Measurements from ENCODE around the gene C20orf202. TPM values are rescaled to one million over a fixed set of nuclear protein-coding genes. Genes with fewer than 3 reads are reported as not detected.
"Not testable (repeated sequence)": the region's sequence is repeated elsewhere in the genome, so short reads cannot be mapped to it uniquely, and the experiment has no call there.

Gene C20orf202
- polyA plus RNA-seq, 3 donors, result 0.12 TPM; not detected in 2

DNA sequence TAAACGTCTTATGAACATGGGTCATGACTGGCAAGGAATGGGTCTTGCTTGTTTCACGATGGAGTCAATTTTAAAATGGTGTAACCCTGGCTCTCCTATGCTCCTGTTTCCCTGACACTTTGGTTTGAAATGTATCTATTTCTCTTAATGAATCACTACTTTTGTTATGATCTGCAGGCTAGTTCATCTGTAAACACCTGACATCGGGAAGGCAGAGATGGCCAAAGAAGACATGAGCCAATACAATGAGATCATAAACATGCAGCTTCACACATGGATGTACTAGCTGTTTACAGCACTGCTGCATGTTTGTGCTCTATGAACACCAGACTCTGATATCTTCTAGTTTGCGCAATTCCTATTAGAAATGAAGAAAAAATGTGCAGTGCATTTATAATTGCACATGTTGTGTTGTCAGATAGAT is 11.6 kb downstream of the C20orf202 start:
- H3K79me2 ChIP-seq (ENCODE audit: insufficient read depth, low read length), result no peaks in the 10 kb centered on the region
- no peaks in the 10 kb centered on the region for H4K20me1 ChIP-seq (ENCODE audit: insufficient read depth, low read length)
- H3K4me1 Mint-ChIP-seq, result peaks cover 3% of the 10 kb centered on the region
- H3K36me3 ChIP-seq (replicated peaks in 1 of 2; ENCODE audit: control insufficient read depth in 1 of 2, insufficient read depth in 2 of 2, low read length in 2 of 2), result no peaks in the 10 kb centered on the region
- no peak overlapping the region for H3K27ac ChIP-seq (ENCODE audit: low read depth in 1 of 2, low read length in 2 of 2)
- H3K27me3 ChIP-seq (ENCODE audit: control insufficient read depth in 2 of 2, insufficient read depth in 2 of 2, low read length in 2 of 2), result peaks cover 0 to 5% of the 10 kb centered on the region in 2 donors
- no peak overlapping the region for H3K9ac ChIP-seq (ENCODE audit: insufficient read depth, low read length, poor library complexity, severe bottlenecking)
- H3K36me3 Mint-ChIP-seq, result no peaks in the 10 kb centered on the region
- intact Hi-C loops (cut with micrococcal nuclease), result loop anchor here in 1 of 2 donors (5.0 kb wide), 2 partner anchors 258 to 403 kb away; no protein-coding TSS in a partner anchor
- DNase-seq, result no peak
- no peak overlapping the region for H3K4me2 ChIP-seq (replicated peaks; ENCODE audit: extremely low read depth, low read length, poor library complexity, severe bottlenecking)
- H3K27ac Mint-ChIP-seq, result no peak overlapping the region
- no peak overlapping the region for H2AFZ ChIP-seq (ENCODE audit: insufficient read depth, low read depth, low read length, poor library complexity, severe bottlenecking)
- H3K4me3 Mint-ChIP-seq, result no peak overlapping the region
- H3K9me3 ChIP-seq (replicated peaks in 1 of 2; ENCODE audit: control insufficient read depth in 1 of 2, insufficient read depth in 1 of 2, low read length in 2 of 2), result no peaks in the 10 kb centered on the region
- no peak overlapping the region for H3K4me3 ChIP-seq (replicated peaks in 1 of 3; ENCODE audit: low read depth in 2 of 3, low read length in 3 of 3)
- H3K9me3 Mint-ChIP-seq, result no peaks in the 10 kb centered on the region
- TF ChIP-seq, protein P1, sequence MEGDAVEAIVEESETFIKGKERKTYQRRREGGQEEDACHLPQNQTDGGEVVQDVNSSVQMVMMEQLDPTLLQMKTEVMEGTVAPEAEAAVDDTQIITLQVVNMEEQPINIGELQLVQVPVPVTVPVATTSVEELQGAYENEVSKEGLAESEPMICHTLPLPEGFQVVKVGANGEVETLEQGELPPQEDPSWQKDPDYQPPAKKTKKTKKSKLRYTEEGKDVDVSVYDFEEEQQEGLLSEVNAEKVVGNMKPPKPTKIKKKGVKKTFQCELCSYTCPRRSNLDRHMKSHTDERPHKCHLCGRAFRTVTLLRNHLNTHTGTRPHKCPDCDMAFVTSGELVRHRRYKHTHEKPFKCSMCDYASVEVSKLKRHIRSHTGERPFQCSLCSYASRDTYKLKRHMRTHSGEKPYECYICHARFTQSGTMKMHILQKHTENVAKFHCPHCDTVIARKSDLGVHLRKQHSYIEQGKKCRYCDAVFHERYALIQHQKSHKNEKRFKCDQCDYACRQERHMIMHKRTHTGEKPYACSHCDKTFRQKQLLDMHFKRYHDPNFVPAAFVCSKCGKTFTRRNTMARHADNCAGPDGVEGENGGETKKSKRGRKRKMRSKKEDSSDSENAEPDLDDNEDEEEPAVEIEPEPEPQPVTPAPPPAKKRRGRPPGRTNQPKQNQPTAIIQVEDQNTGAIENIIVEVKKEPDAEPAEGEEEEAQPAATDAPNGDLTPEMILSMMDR (IDR thresholded peaks at IDR 0.05), result no peak
- 75% methylated on average over 2 of the region's 4 CpGs for WGBS (ENCODE audit: insufficient coverage)
- no peaks in the 10 kb centered on the region for H3K4me1 ChIP-seq (ENCODE audit: control insufficient read depth in 1 of 2, insufficient read depth in 2 of 2, low read length in 2 of 2)
- peaks cover 9 to 25% (median 10%) of the 10 kb centered on the region in 3 donors for H3K27me3 Mint-ChIP-seq (ENCODE audit: low read depth in 3 of 3)

DNA sequence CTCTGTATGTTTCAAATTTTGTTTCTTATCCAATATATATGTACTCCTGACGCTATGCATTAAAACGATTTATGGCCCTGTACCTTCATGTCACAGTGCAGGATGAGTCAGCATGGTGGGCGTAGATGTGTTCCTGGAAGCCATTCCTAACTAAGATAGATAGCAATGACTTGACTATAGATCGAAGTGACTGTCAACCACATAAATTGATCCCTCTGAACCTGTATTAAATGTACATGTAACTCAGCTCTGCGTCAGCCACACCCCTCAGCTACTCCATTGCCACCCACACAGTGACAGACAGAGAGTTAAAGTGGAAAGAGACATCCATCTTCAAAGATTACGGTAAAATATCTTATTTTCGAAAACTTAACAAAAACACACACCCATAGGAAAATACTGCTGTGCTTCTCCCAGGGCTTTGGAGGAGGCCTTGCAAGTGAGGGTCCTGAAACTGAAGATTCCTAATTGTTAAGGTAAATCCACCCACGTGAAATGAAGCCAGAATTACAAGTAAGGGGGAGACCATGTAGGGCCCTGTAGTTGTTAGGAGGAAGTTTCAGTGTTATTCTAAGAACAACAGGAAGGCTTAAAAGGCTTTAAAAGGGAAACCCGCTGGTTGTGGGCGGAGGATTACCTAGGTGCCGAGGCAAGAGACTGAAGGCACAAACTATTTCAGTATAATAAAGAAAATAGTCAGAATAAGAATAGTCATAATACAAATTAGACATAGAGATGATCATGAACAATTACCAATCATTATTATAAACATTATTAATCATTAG is 12.3 kb downstream of the C20orf202 start:
- peaks cover 0 to 5% of the 10 kb centered on the region in 2 donors for H3K27me3 ChIP-seq (ENCODE audit: control insufficient read depth in 2 of 2, insufficient read depth in 2 of 2, low read length in 2 of 2)
- no peak overlapping the region for H3K4me3 ChIP-seq (replicated peaks in 1 of 3; ENCODE audit: low read depth in 2 of 3, low read length in 3 of 3)
- no peaks in the 10 kb centered on the region for H3K36me3 ChIP-seq (replicated peaks in 1 of 2; ENCODE audit: control insufficient read depth in 1 of 2, insufficient read depth in 2 of 2, low read length in 2 of 2)
- TF ChIP-seq, protein P1 (IDR thresholded peaks at IDR 0.05), result no peak
- Mint-ChIP-seq H3K9me3 (no peaks in the 10 kb centered on the region), H3K27me3 (ENCODE audit: low read depth in 3 of 3) (peaks cover 9 to 23% (median 10%) of the 10 kb centered on the region in 3 donors), H3K27ac (no peak overlapping the region), H3K4me1 (peaks cover 3% of the 10 kb centered on the region), H3K36me3 (no peaks in the 10 kb centered on the region), H3K4me3 (no peak overlapping the region)
- no peaks in the 10 kb centered on the region for H3K4me1 ChIP-seq (ENCODE audit: control insufficient read depth in 1 of 2, insufficient read depth in 2 of 2, low read length in 2 of 2)
- H3K27ac ChIP-seq (ENCODE audit: low read depth in 1 of 2, low read length in 2 of 2), result no peak overlapping the region
- H2AFZ ChIP-seq (ENCODE audit: insufficient read depth, low read depth, low read length, poor library complexity, severe bottlenecking), result no peak overlapping the region
- intact Hi-C loops (cut with micrococcal nuclease), result no loop called here
- no peak for DNase-seq
- 41% methylated on average over 4 of the region's 11 CpGs for WGBS (ENCODE audit: insufficient coverage)
- no peaks in the 10 kb centered on the region for H3K79me2 ChIP-seq (ENCODE audit: insufficient read depth, low read length)
- no peak overlapping the region for H3K4me2 ChIP-seq (replicated peaks; ENCODE audit: extremely low read depth, low read length, poor library complexity, severe bottlenecking)
- no peak overlapping the region for H3K9ac ChIP-seq (ENCODE audit: insufficient read depth, low read length, poor library complexity, severe bottlenecking)
- H3K9me3 ChIP-seq (replicated peaks in 1 of 2; ENCODE audit: control insufficient read depth in 1 of 2, insufficient read depth in 1 of 2, low read length in 2 of 2), result no peaks in the 10 kb centered on the region
- H4K20me1 ChIP-seq (ENCODE audit: insufficient read depth, low read length), result no peaks in the 10 kb centered on the region

DNA sequence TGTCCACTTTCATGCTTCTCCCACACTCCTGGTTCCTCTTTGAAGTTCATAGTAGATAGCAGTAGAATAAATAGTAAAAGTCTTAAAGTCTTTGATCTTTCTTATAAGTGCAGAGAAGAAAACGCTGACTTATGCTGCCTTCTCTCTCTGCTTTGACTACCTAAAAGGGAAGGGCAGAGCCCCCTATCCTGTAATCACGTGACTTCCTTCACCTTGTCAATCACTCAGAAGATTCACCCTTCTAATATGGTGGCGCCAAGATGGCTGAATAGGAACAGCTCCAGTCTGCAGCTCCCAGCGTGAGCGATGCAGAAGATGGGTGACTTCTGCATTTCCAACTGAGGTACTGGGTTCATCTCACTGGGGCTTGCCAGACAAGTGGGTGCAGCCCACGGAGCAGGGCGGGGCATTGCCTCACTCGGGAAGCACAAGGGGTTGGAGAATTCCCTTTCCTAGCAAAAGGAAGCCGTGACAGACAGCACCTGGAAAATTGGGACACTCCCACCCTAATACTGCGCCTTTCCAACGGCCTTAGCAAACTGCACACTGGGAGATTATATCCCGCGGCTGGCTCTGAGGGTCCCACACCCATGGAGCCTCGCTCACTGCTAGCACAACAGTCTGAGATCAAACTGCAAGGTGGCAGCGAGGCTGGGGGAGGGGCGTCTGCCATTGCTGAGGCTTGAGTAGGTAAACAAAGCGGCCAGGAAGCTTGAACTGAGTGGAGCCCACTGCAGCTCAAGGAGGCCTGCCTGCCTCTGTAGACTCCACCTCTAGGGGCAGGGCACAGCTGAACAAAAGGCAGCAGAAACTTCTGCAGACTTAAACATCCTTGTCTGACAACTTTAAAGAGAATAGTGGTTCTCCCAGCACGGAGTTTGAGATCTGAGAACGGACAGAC is 13.5 kb downstream of the C20orf202 start:
- DNase-seq; H3K27me3 ChIP-seq (ENCODE audit: control insufficient read depth in 2 of 2, insufficient read depth in 2 of 2, low read length in 2 of 2); intact Hi-C loops (cut with micrococcal nuclease); H3K27ac Mint-ChIP-seq; H3K4me1 Mint-ChIP-seq; H3K9me3 Mint-ChIP-seq; H2AFZ ChIP-seq (ENCODE audit: insufficient read depth, low read depth, low read length, poor library complexity, severe bottlenecking); H3K9ac ChIP-seq (ENCODE audit: insufficient read depth, low read length, poor library complexity, severe bottlenecking); H3K4me1 ChIP-seq (ENCODE audit: control insufficient read depth in 1 of 2, insufficient read depth in 2 of 2, low read length in 2 of 2); H3K27ac ChIP-seq (ENCODE audit: low read depth in 1 of 2, low read length in 2 of 2); H4K20me1 ChIP-seq (ENCODE audit: insufficient read depth, low read length); H3K4me2 ChIP-seq (replicated peaks; ENCODE audit: extremely low read depth, low read length, poor library complexity, severe bottlenecking); H3K4me3 ChIP-seq (replicated peaks in 1 of 3; ENCODE audit: low read depth in 2 of 3, low read length in 3 of 3); H3K79me2 ChIP-seq (ENCODE audit: insufficient read depth, low read length); H3K36me3 ChIP-seq (replicated peaks in 1 of 2; ENCODE audit: control insufficient read depth in 1 of 2, insufficient read depth in 2 of 2, low read length in 2 of 2); H3K36me3 Mint-ChIP-seq; H3K4me3 Mint-ChIP-seq; H3K9me3 ChIP-seq (replicated peaks in 1 of 2; ENCODE audit: control insufficient read depth in 1 of 2, insufficient read depth in 1 of 2, low read length in 2 of 2): not testable (repeated sequence)
- 92% methylated on average over 16 of the region's 19 CpGs for WGBS (ENCODE audit: insufficient coverage)
- H3K27me3 Mint-ChIP-seq (ENCODE audit: low read depth in 3 of 3), result peaks cover 12 to 27% (median 12%) of the 10 kb centered on the region in 3 donors
